A549 (cell line): ENCODE measurements around the gene BTBD6.

ENCODE experiments used
- BHLHE40 ChIP-seq: IDR thresholded peaks from 2 replicates; pipeline ENCODE4 v1.6.1; 2012; ENCODE audit warnings: low read depth, low read length, inconsistent platforms
- CTCF ChIP-seq: fragments of >200 bp; sonication (Bioruptor Twin); formaldehyde crosslinking; IDR thresholded peaks from 3 replicates; pipeline ENCODE4 v1.5.1; 2016
- EP300 ChIP-seq, 2 experiments: fragments of >200 bp; sonication (Bioruptor Twin); formaldehyde crosslinking; IDR thresholded peaks; 2 replicates in 1 of 2; 3 replicates in 1 of 2; pipeline ENCODE4 v1.6.1; 2016 to 2017
- HDAC2 ChIP-seq: fragments of 200-600 bp; sonication (generic); IDR thresholded peaks from 2 replicates; pipeline ENCODE4 v1.6.1; 2016
- POLR2A ChIP-seq: IDR thresholded peaks from 2 replicates; pipeline ENCODE4 v1.6.1; 2012; ENCODE audit warnings: mild to moderate bottlenecking, low read length
- RAD21 ChIP-seq, 2 experiments: fragments of >200 bp in 1 of 2; sonication (Bioruptor Twin) in 1 of 2; formaldehyde crosslinking in 1 of 2; IDR thresholded peaks in 1 of 2; conservative IDR thresholded peaks in 1 of 2; 2 replicates in 1 of 2; 3 replicates in 1 of 2; pipeline ENCODE4 v1.6.1; 2012 to 2018; ENCODE audit warnings: inconsistent platforms in 1 of 2
- RCOR1 ChIP-seq: fragments of 150-350 bp; IDR thresholded peaks from 2 replicates; pipeline ENCODE4 v1.6.1; 2014; ENCODE audit warnings: antibody characterized with exemption, low read length, low read depth
- RFX5 ChIP-seq: fragments of 450-650 bp; IDR thresholded peaks from 2 replicates; pipeline ENCODE4 v1.7.1; 2014; ENCODE audit warnings: antibody characterized with exemption, mild to moderate bottlenecking, moderate library complexity
- SMC3 ChIP-seq: fragments of >200 bp; sonication (Bioruptor Twin); formaldehyde crosslinking; IDR thresholded peaks from 3 replicates; pipeline ENCODE4 v1.6.1; 2018; ENCODE audit warnings: inconsistent platforms
- USF2 ChIP-seq: fragments of 450-650 bp; IDR thresholded peaks from 2 replicates; pipeline ENCODE4 v1.6.1; 2014; ENCODE audit warnings: antibody characterized with exemption
- ZNF302 ChIP-seq: fragments of 250-450 bp; sonication (Bioruptor Pico); IDR thresholded peaks from 2 replicates; pipeline ENCODE4 v1.9.0; 2021; ENCODE audit warnings: inconsistent platforms, mild to moderate bottlenecking, moderate library complexity

- TF ChIP-seq CTCF (no peak), BHLHE40 (no peak), SMC3 (no peak), RAD21 (conservative IDR thresholded peaks at IDR 0.05 in 1 of 2, IDR thresholded peaks at IDR 0.05 in 1 of 2) (no peak), RCOR1 (no peak), ZNF302 (CRISPR knock-in tag) (no peak), USF2 (no peak), RFX5 (no peak), HDAC2 (no peak), POLR2A (no peak), EP300 (IDR thresholded peaks at IDR 0.05) (no peak)
Measured at GRCh38 chr14:105217774-105218173, 30.6 kb upstream of the BTBD6 start.
